Smooth muscle cell (in vitro differentiated cells): Measurements from ENCODE around the gene FBXL7. TPM values are rescaled to one million over a fixed set of nuclear protein-coding genes. Genes with fewer than 3 reads are reported as not detected.

Experiments used
- DNase-seq: peaks from one replicate; lab custom pipeline; 2025; ENCODE audit not compliant: unreplicated experiment; lab: John Stamatoyannopoulos, UW
- H2AFZ ChIP-seq: fragments of 200-600 bp; sonication (generic); 2 replicates; pipeline ENCODE4 v1.6.0; 2016; ENCODE audit warnings: antibody characterized with exemption, low read depth, mild to moderate bottlenecking
- H3F3A ChIP-seq: fragments of 200-600 bp; sonication (generic); 2 replicates; pipeline ENCODE4 v1.6.0; 2017; ENCODE audit warnings: antibody characterized with exemption, low read depth
- H3K27ac ChIP-seq: fragments of 200-600 bp; sonication (generic); 2 replicates; pipeline ENCODE4 v1.5.1; 2016; ENCODE audit warnings: low read depth, mild to moderate bottlenecking
- H3K27me3 ChIP-seq: fragments of 200-600 bp; sonication (generic); 2 replicates; pipeline ENCODE4 v1.6.1; 2016; ENCODE audit warnings: low read depth, mild to moderate bottlenecking
- H3K36me3 ChIP-seq: fragments of 200-600 bp; sonication (generic); 2 replicates; pipeline ENCODE4 v1.5.1; 2016; ENCODE audit warnings: low read depth
- H3K4me1 ChIP-seq: fragments of 200-600 bp; sonication (generic); 2 replicates; pipeline ENCODE4 v1.5.1; 2016; ENCODE audit warnings: low read depth
- H3K4me2 ChIP-seq: fragments of 200-600 bp; sonication (generic); 2 replicates; pipeline ENCODE4 v1.6.0; 2016; ENCODE audit warnings: mild to moderate bottlenecking
- H3K4me3 ChIP-seq: fragments of 200-600 bp; sonication (generic); 2 replicates; pipeline ENCODE4 v1.5.1; 2016; ENCODE audit warnings: mild to moderate bottlenecking
- H3K79me2 ChIP-seq: fragments of 200-600 bp; sonication (generic); 2 replicates; pipeline ENCODE4 v1.6.0; 2016; ENCODE audit warnings: low read depth, mild to moderate bottlenecking
- H3K9ac ChIP-seq: fragments of 200-600 bp; sonication (generic); 2 replicates; pipeline ENCODE4 v1.6.0; 2016; ENCODE audit warnings: low read depth
- H3K9me3 ChIP-seq: fragments of 200-600 bp; sonication (generic); replicated peaks from 2 replicates; pipeline ENCODE4 v1.5.1; 2016; ENCODE audit warnings: low read depth
- H4K20me1 ChIP-seq: fragments of 200-600 bp; sonication (generic); 2 replicates; pipeline ENCODE4 v1.6.0; 2016; ENCODE audit warnings: low read depth
- WGBS: methylation state at CpG from one replicate; pipeline ENCODE4 v1.1.7; 2016; ENCODE audit warnings: low lambda C conversion rate; 5-methylcytosine and 5-hydroxymethylcytosine counted together
- polyA plus RNA-seq: library from polyadenylated mRNA; unstranded; fragments of >200 nt; fragmentation: Nextera tagmentation; extraction: Ambion mirVana; gene quantifications from 2 replicates; pipeline ENCODE4 v1.2.1, GENCODE V29; 2016
- total RNA-seq: library from RNA; depleted of rRNA; stranded (reverse); fragments of >200 nt; gene quantifications from 2 replicates; pipeline ENCODE4 v1.2.3, GENCODE V29; 2014
- TF ChIP-seq, protein P1 (sequence below): fragments of 200-600 bp; sonication (generic); IDR thresholded peaks from 2 replicates; pipeline ENCODE4 v1.5.1; 2017; ENCODE audit warnings: borderline replicate concordance, mild to moderate bottlenecking, antibody characterized with exemption; ENCODE audit not compliant: insufficient read depth, poor library complexity, severe bottlenecking

The FBXL7 gene
- total and polyA plus RNA-seq, 2 experiments from 2014 or later, result 20.2 to 21.0 TPM

DNA sequence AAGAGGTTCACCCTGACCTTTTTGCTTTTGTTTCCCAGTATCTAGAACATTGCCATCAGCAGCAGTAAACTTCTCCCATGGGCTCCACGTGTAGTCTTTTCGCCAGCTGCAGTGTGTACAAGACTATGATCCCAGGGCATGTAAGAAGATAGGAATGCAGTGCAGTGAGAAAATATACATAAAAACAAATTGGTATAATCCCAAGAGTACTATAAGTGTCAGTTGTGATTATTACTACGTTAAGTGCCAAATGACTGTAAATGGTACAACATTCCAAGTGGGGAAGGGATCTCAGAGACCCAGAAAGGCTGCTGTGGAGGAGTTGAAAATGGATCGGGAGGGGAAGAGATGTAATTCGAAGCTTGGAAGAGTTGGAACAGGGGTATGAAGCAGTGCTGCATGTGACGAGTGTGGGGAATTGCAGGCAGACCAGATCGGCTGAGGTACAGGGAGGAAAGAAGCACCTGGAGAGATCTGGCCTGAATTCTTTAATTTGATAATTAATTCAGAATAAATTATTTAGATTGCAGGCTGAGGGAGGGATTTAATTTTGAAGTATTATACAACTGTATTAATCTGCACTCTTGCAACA lies 95.1 kb downstream of the FBXL7 start:
- DNase-seq, result no peak
- Histone ChIP-seq H3K4me2 (no peak overlapping the region), H3K27me3 (no peaks in the 10 kb centered on the region), H3K36me3 (no peaks in the 10 kb centered on the region), H4K20me1 (peaks cover 92% of the 10 kb centered on the region), H3K27ac (no peak overlapping the region), H3K79me2 (peaks cover 12% of the 10 kb centered on the region), H3F3A (no peaks in the 10 kb centered on the region), H3K4me1 (no peaks in the 10 kb centered on the region), H2AFZ (no peak overlapping the region), H3K9me3 (no peaks in the 10 kb centered on the region), H3K4me3 (no peak overlapping the region), H3K9ac (no peak overlapping the region)
- WGBS, result 72% methylated on average over 7 of the region's 7 CpGs
- TF ChIP-seq, protein P1, sequence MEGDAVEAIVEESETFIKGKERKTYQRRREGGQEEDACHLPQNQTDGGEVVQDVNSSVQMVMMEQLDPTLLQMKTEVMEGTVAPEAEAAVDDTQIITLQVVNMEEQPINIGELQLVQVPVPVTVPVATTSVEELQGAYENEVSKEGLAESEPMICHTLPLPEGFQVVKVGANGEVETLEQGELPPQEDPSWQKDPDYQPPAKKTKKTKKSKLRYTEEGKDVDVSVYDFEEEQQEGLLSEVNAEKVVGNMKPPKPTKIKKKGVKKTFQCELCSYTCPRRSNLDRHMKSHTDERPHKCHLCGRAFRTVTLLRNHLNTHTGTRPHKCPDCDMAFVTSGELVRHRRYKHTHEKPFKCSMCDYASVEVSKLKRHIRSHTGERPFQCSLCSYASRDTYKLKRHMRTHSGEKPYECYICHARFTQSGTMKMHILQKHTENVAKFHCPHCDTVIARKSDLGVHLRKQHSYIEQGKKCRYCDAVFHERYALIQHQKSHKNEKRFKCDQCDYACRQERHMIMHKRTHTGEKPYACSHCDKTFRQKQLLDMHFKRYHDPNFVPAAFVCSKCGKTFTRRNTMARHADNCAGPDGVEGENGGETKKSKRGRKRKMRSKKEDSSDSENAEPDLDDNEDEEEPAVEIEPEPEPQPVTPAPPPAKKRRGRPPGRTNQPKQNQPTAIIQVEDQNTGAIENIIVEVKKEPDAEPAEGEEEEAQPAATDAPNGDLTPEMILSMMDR, result no peak

DNA sequence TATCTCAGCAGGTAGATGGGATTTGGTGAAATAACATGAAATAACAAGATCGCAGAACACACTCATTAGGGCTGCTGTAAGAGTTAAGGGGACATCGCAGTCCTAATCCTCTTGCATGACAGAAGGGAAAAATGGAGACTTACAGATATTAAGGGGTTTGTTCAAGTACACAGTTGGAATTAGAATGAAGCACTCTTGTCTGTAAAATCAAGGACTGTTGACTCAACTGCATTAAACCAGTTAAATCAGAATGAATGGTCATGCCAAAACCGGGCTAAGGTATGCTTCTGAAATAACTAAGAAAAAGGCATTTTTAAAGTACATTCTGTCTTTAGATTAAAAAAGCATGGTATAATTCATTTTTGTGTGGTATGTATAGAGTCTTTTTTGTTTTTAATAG lies 95.9 kb downstream of the FBXL7 start:
- TF ChIP-seq, protein P1, result no peak
- no peak for DNase-seq
- WGBS, result 66% methylated on average over 3 of the region's 3 CpGs
- Histone ChIP-seq H3K27me3 (no peaks in the 10 kb centered on the region), H3K4me2 (no peak overlapping the region), H3K9ac (no peak overlapping the region), H3K36me3 (no peaks in the 10 kb centered on the region), H2AFZ (no peak overlapping the region), H4K20me1 (peaks cover 93% of the 10 kb centered on the region), H3K79me2 (peaks cover 9% of the 10 kb centered on the region), H3K9me3 (no peaks in the 10 kb centered on the region), H3K27ac (no peak overlapping the region), H3K4me3 (no peak overlapping the region), H3K4me1 (no peaks in the 10 kb centered on the region), H3F3A (no peaks in the 10 kb centered on the region)

DNA sequence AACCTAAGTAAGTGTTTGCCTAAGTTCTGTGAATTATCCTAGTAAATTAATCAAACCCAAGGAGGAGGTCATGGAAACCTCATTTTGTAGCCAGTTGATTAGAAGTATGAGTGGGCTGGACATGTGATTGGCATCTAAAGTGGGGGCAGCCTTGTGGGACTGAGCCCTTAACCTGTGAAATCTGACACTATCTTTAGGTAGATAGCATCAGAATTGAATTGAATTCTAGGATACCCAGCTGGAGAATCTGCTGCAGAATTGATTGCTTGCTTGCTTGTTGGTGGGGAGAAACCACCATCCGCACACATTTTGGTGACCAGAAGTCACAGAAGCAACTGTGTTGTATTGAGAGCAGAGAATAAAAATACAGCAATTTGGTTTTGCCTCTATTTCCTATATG lies 97.0 kb downstream of the FBXL7 start:
- no peak overlapping the region for H3K4me2 ChIP-seq
- H3F3A ChIP-seq, result no peaks in the 10 kb centered on the region
- peaks cover 13% of the 10 kb centered on the region for H3K79me2 ChIP-seq
- H3K4me3 ChIP-seq, result no peak overlapping the region
- no peak overlapping the region for H3K9ac ChIP-seq
- no peak overlapping the region for H3K27ac ChIP-seq
- no peaks in the 10 kb centered on the region for H3K4me1 ChIP-seq
- DNase-seq, result no peak
- TF ChIP-seq, protein P1, result no peak
- peaks cover 100% of the 10 kb centered on the region for H4K20me1 ChIP-seq
- H2AFZ ChIP-seq, result no peak overlapping the region
- no peaks in the 10 kb centered on the region for H3K36me3 ChIP-seq
- 93% methylated on average over 1 of the region's 1 CpG for WGBS
- H3K27me3 ChIP-seq, result no peaks in the 10 kb centered on the region
- no peaks in the 10 kb centered on the region for H3K9me3 ChIP-seq

DNA sequence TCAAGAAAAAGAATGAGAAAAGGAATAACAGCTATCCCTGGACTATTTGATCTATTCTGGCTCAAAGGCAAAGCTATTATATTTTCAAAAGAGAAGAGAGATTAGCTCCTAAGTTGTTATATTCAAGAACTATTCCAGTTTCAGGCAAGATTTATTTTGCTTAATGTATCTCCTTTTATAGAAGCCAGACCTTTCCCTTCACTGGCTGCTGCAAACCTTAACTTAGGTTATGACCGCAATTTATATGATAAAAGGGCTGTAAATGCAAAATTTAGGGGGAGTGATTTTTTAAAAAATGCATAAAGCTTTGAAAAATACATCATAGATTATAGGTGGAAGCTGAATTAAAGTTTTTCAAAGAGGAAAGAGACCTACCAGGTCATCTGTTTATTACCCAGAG lies 97.8 kb downstream of the FBXL7 start:
- Histone ChIP-seq H3K27ac (no peak overlapping the region), H3K27me3 (no peaks in the 10 kb centered on the region), H3K36me3 (no peaks in the 10 kb centered on the region), H2AFZ (no peak overlapping the region), H3K4me3 (no peak overlapping the region), H4K20me1 (peaks cover 99% of the 10 kb centered on the region), H3K79me2 (peaks cover 16% of the 10 kb centered on the region), H3F3A (no peaks in the 10 kb centered on the region), H3K4me1 (no peaks in the 10 kb centered on the region), H3K9me3 (no peaks in the 10 kb centered on the region), H3K4me2 (no peak overlapping the region), H3K9ac (no peak overlapping the region)
- WGBS, result 95% methylated on average over 1 of the region's 1 CpG
- no peak for DNase-seq
- TF ChIP-seq, protein P1, result no peak
